Transverse colon (tissue), 4 donors: ENCODE results near the gene MAST4. TPM values are rescaled to one million over a fixed set of nuclear protein-coding genes. Genes with fewer than 3 reads are reported as not detected.

Source experiments
- DNase-seq: peaks from one replicate; pipeline ENCODE4 v3.0.0-alpha.2; 2019
- H3K27ac ChIP-seq, 4 donors: fragments of 200-600 bp; sonication (generic); 2 replicates each; pipeline ENCODE4 v1.5.1; 2016 to 2018; ENCODE audit warnings: inconsistent platforms in 4 of 4
- H3K27me3 ChIP-seq: fragments of 200-600 bp; sonication (generic); 2 replicates; pipeline ENCODE4 v1.5.1; 2017; ENCODE audit warnings: inconsistent platforms
- H3K36me3 ChIP-seq, 4 donors: fragments of 200-600 bp; sonication (generic); 2 replicates each; pipeline ENCODE4 v1.5.1; 2017 to 2019; ENCODE audit warnings: inconsistent platforms in 4 of 4
- H3K4me1 ChIP-seq, 4 donors: fragments of 200-600 bp; sonication (generic); 2 replicates each; pipeline ENCODE4 v1.5.1; 2017 to 2020; ENCODE audit warnings: inconsistent platforms in 4 of 4
- H3K4me3 ChIP-seq, 4 donors: fragments of 200-600 bp; sonication (generic); 1 replicate in 1 of 4; 2 replicates in 3 of 4; pipeline versions ENCODE4 v1.5.1 to v1.6.1; 2017 to 2019; ENCODE audit warnings: inconsistent platforms in 4 of 4
- H3K9me3 ChIP-seq, 2 donors: fragments of 200-600 bp; sonication (generic); 2 replicates each; pipeline ENCODE4 v1.5.1; 2017 to 2019; ENCODE audit warnings: inconsistent platforms in 2 of 2
- CTCF ChIP-seq, 5 experiments: fragments of 200-600 bp in 3 of 5; fragments of 450-650 bp in 2 of 5; sonication (generic) in 3 of 5; IDR thresholded peaks; 1 replicate in 2 of 5; 2 replicates in 3 of 5; pipeline ENCODE4 v1.5.1; 2016 to 2017; ENCODE audit warnings: antibody characterized with exemption in 5 of 5, inconsistent platforms in 3 of 5, mild to moderate bottlenecking in 2 of 5, moderate library complexity in 1 of 5
- EP300 ChIP-seq: sonication (generic); formaldehyde crosslinking; IDR thresholded peaks from one replicate; pipeline ENCODE4 v1.6.1; 2017; ENCODE audit warnings: antibody characterized with exemption, low read depth
- POLR2A ChIP-seq: fragments of 450-650 bp; IDR thresholded peaks from one replicate; pipeline ENCODE4 v1.6.1; 2016; ENCODE audit warnings: antibody characterized with exemption, mild to moderate bottlenecking, moderate library complexity
- POLR2AphosphoS5 ChIP-seq, 3 donors: sonication (generic); formaldehyde crosslinking; IDR thresholded peaks; one replicate each; pipeline ENCODE4 v1.6.1; 2016; ENCODE audit warnings: antibody characterized with exemption in 3 of 3
- WGBS, 2 donors: methylation state at CpG; one replicate each; pipeline ENCODE4 v1.1.5; 2018; ENCODE audit warnings: low coverage in 1 of 2; 5-methylcytosine and 5-hydroxymethylcytosine counted together
- in situ Hi-C, 4 donors: fragments of 200-750 bp; cut with MboI; loops; one replicate each; pipeline versions ENCODE4 v1.15.0 to v1.15.1; 2017; ENCODE audit warnings: low sequenced_read_pairs in 3 of 4, low pct_ligation_motif_present in 1 of 4, low pct_unique_long_range_greater_than_20kb in 1 of 4
- intact Hi-C: fragments of 100-400 bp; cut with DNase I; formaldehyde crosslinking; loops from one replicate; pipeline ENCODE4 v1.15.1; 2023; ENCODE audit warnings: low total_unique reads
- total RNA-seq, 4 donors: library from RNA; depleted of rRNA; stranded (reverse); fragments of >200 nt; gene quantifications; one replicate each; pipeline ENCODE4 v1.1.0, GENCODE V29; 2016

Gene MAST4
- total RNA-seq, 4 donors from 2014 or later = 20.3 to 46.8 (median 35.4) TPM

DNA sequence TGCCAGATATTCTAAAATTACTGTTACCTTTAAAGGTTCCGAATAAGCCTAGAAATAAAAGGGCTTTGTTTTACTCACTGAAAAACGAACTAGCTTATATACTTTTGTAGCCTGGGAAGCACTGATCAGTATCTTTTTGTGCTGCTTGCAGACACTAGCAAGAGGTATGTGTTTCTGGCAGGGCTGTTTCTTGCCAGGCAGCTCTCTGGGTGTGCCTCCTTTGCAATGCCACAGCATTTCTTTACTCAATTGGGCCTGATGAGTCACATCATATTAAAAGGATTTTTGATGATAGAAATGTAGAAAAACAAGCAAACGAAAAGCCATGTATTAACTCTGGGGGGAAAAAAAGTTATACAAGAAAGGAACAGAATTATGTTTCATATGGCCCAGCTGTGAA, 564.8 kb downstream of the MAST4 start:
- no peaks in the 10 kb centered on the region for H3K36me3 ChIP-seq
- in situ Hi-C loops = loop anchor here (5.0 to 25.0 kb wide), 3 partner anchors 51 to 349 kb away; no protein-coding TSS in a partner anchor
- DNase-seq = no peak
- intact Hi-C loops = no loop called here
- H3K27me3 ChIP-seq = no peaks in the 10 kb centered on the region
- 70 to 78% methylated on average over 3 of the region's 3 CpGs for WGBS, 2 donors
- no peak for TF ChIP-seq POLR2A
- TF ChIP-seq EP300 = no peak
- TF ChIP-seq CTCF (IDR thresholded peaks at IDR 0.05) = no peak
- no peak for TF ChIP-seq POLR2AphosphoS5 (IDR thresholded peaks at IDR 0.05)
- H3K9me3 ChIP-seq = no peaks in the 10 kb centered on the region
- no peak overlapping the region for H3K27ac ChIP-seq
- no peak overlapping the region for H3K4me3 ChIP-seq
- H3K4me1 ChIP-seq = peaks cover 0 to 5% (median 4%) of the 10 kb centered on the region in 4 donors

GRCh38 chr5:67161767-67162166, 565.6 kb downstream of the MAST4 start:
- H3K27me3 ChIP-seq = no peaks in the 10 kb centered on the region
- H3K4me3 ChIP-seq = no peak overlapping the region
- H3K36me3 ChIP-seq = no peaks in the 10 kb centered on the region
- H3K9me3 ChIP-seq = no peaks in the 10 kb centered on the region
- 91 to 94% methylated on average over 3 to 5 of the region's 5 CpGs for WGBS, 2 donors
- no peak overlapping the region for H3K27ac ChIP-seq
- no peak for DNase-seq
- intact Hi-C loops (no loop called here), in situ Hi-C loops (loop anchor here (5.0 to 25.0 kb wide), 3 partner anchors 51 to 349 kb away; no protein-coding TSS in a partner anchor)
- TF ChIP-seq CTCF (IDR thresholded peaks at IDR 0.05) = no peak
- no peak for TF ChIP-seq POLR2A
- no peak for TF ChIP-seq POLR2AphosphoS5 (IDR thresholded peaks at IDR 0.05)
- no peak for TF ChIP-seq EP300
- peaks cover 4 to 12% (median 10%) of the 10 kb centered on the region in 4 donors for H3K4me1 ChIP-seq

- H3K4me3 ChIP-seq = no peak overlapping the region
- H3K9me3 ChIP-seq = no peaks in the 10 kb centered on the region
- H3K27ac ChIP-seq = no peak overlapping the region
- WGBS, 2 donors = 96 to 97% methylated on average over 5 to 44 of the region's 44 CpGs
- no peak for TF ChIP-seq CTCF (IDR thresholded peaks at IDR 0.05)
- no peak for TF ChIP-seq POLR2AphosphoS5 (IDR thresholded peaks at IDR 0.05)
- TF ChIP-seq POLR2A = no peak
- TF ChIP-seq EP300 = no peak
- no peaks in the 10 kb centered on the region for H3K27me3 ChIP-seq
- intact Hi-C loops = no loop called here
- no peak for DNase-seq
- no peaks in the 10 kb centered on the region for H3K36me3 ChIP-seq
- H3K4me1 ChIP-seq = peaks cover 4 to 13% (median 11%) of the 10 kb centered on the region in 4 donors
- in situ Hi-C loops = loop anchor here (5.0 to 25.0 kb wide), 3 partner anchors 49 to 351 kb away; no protein-coding TSS in a partner anchor
Measured at GRCh38 chr5:67163231-67163756, 567.1 kb downstream of the MAST4 start.

GRCh38 chr5:67163863-67164595, 567.8 kb downstream of the MAST4 start:
- no peak overlapping the region for H3K4me3 ChIP-seq
- H3K27ac ChIP-seq = no peak overlapping the region
- no peaks in the 10 kb centered on the region for H3K9me3 ChIP-seq
- DNase-seq = no peak
- no peaks in the 10 kb centered on the region for H3K27me3 ChIP-seq
- no peak for TF ChIP-seq CTCF (IDR thresholded peaks at IDR 0.05)
- TF ChIP-seq POLR2A = no peak
- TF ChIP-seq POLR2AphosphoS5 (IDR thresholded peaks at IDR 0.05) = no peak
- no peak for TF ChIP-seq EP300
- 91% methylated on average over 33 of the region's 33 CpGs; no CpG with 5 or more reads in 1 of the 2 donors for WGBS, 2 donors
- intact Hi-C loops (no loop called here), in situ Hi-C loops (loop anchor here (5.0 to 25.0 kb wide), 3 partner anchors 48 to 352 kb away; no protein-coding TSS in a partner anchor)
- no peaks in the 10 kb centered on the region for H3K36me3 ChIP-seq
- peaks cover 4 to 18% (median 12%) of the 10 kb centered on the region in 4 donors for H3K4me1 ChIP-seq
